Keratinocyte (primary cell): ENCODE data around the gene POGZ. TPM values are rescaled to one million over a fixed set of nuclear protein-coding genes. Genes with fewer than 3 reads are reported as not detected.

Source experiments
- DNase-seq: peaks from one replicate; pipeline ENCODE4 v3.0.0-alpha.2; 2011; ENCODE audit warnings: low read depth, missing footprints, low spot score
- FAIRE-seq: peaks from 2 replicates; lab custom pipeline; 2011; peaks lifted over from hg19 to GRCh38; lab: Jason Lieb, UNC
- H2AFZ ChIP-seq: 2 replicates; pipeline ENCODE4 v1.6.0; 2012; ENCODE audit warnings: low read length, control low read depth, inconsistent platforms; ENCODE audit not compliant: control insufficient read depth
- H3K27ac ChIP-seq: 2 replicates; pipeline ENCODE4 v1.5.1; 2011; ENCODE audit warnings: low read length; ENCODE audit not compliant: control insufficient read depth, insufficient read depth
- H3K27me3 ChIP-seq: 3 replicates; pipeline ENCODE4 v1.6.0; 2011; ENCODE audit warnings: low read length; ENCODE audit not compliant: control insufficient read depth, insufficient read depth; ENCODE audit errors: extremely low read depth
- H3K36me3 ChIP-seq, 2 experiments: 2 replicates in 1 of 2; 3 replicates in 1 of 2; pipeline ENCODE4 v1.5.1; 2011; ENCODE audit warnings: low read length in 2 of 2, mild to moderate bottlenecking in 1 of 2; ENCODE audit not compliant: control insufficient read depth in 2 of 2, insufficient read depth in 2 of 2; ENCODE audit errors: extremely low read depth in 1 of 2
- H3K4me1 ChIP-seq: 3 replicates; pipeline ENCODE4 v1.5.1; 2011; ENCODE audit warnings: low read length; ENCODE audit not compliant: control insufficient read depth, insufficient read depth; ENCODE audit errors: extremely low read depth
- H3K4me2 ChIP-seq: 3 replicates; pipeline ENCODE4 v1.6.0; 2011; ENCODE audit warnings: low read depth, low read length; ENCODE audit not compliant: control insufficient read depth, insufficient read depth; ENCODE audit errors: extremely low read depth
- H3K4me3 ChIP-seq, 3 experiments: fragments of 200-600 bp in 1 of 3; sonication (generic) in 1 of 3; 2 replicates in 2 of 3; 3 replicates in 1 of 3; pipeline ENCODE4 v1.5.1; 2011 to 2016; ENCODE audit warnings: low read length in 3 of 3, mild to moderate bottlenecking in 3 of 3, control low read depth in 2 of 3, inconsistent platforms in 1 of 3, low read depth in 1 of 3, mixed read lengths in 1 of 3, mixed run types in 1 of 3, moderate library complexity in 1 of 3; ENCODE audit not compliant: control insufficient read depth in 2 of 3, insufficient read depth in 2 of 3; ENCODE audit errors: extremely low read depth in 1 of 3
- H3K79me2 ChIP-seq: 2 replicates; pipeline ENCODE4 v1.6.0; 2012; ENCODE audit warnings: low read length; ENCODE audit not compliant: control insufficient read depth, insufficient read depth
- H3K9ac ChIP-seq: 3 replicates; pipeline ENCODE4 v1.6.0; 2011; ENCODE audit warnings: low read length; ENCODE audit not compliant: control insufficient read depth, insufficient read depth; ENCODE audit errors: extremely low read depth
- H3K9me1 ChIP-seq: 3 replicates; pipeline ENCODE4 v1.6.0; 2011; ENCODE audit warnings: low read length; ENCODE audit not compliant: control insufficient read depth, insufficient read depth; ENCODE audit errors: extremely low read depth
- H3K9me3 ChIP-seq: 2 replicates; pipeline ENCODE4 v1.5.1; 2012; ENCODE audit warnings: low read depth, low read length; ENCODE audit not compliant: control insufficient read depth
- H4K20me1 ChIP-seq: 3 replicates; pipeline ENCODE4 v1.6.0; 2011; ENCODE audit warnings: low read length; ENCODE audit not compliant: control insufficient read depth, insufficient read depth; ENCODE audit errors: extremely low read depth
- CTCF ChIP-seq, 3 experiments: IDR thresholded peaks in 1 of 3; conservative IDR thresholded peaks in 1 of 3; optimal IDR thresholded peaks in 1 of 3; 2 replicates in 2 of 3; 3 replicates in 1 of 3; pipeline versions ENCODE3 to v1.5.1; 2011; ENCODE audit warnings: low read length in 3 of 3, mild to moderate bottlenecking in 3 of 3, moderate library complexity in 2 of 3, control low read depth in 1 of 3, inconsistent platforms in 1 of 3; ENCODE audit not compliant: insufficient read depth in 2 of 3; ENCODE audit errors: extremely low read depth in 1 of 3
- EZH2 ChIP-seq: IDR thresholded peaks from one replicate; pipeline ENCODE4 v1.6.1; 2012; ENCODE audit warnings: inconsistent platforms, mild to moderate bottlenecking, low read length, moderate library complexity
- dilution Hi-C: fragments of 300-500 bp; cut with MboI; formaldehyde crosslinking; loops from one replicate; pipeline ENCODE4 v1.7.0; 2020; ENCODE audit warnings: low sequenced_read_pairs; ENCODE audit not compliant: extremely low pct_ligation_motif_present
- polyA plus RNA-seq, 5 experiments: library from polyadenylated mRNA; depleted of rRNA in 3 of 5; stranded (reverse) in 3 of 5; stranded (forward) in 1 of 5; unstranded in 1 of 5; fragments of >200 nt; gene quantifications; 1 replicate in 1 of 5; 2 replicates in 3 of 5; 3 replicates in 1 of 5; pipeline versions ENCODE4 v1.2.1 to v1.2.3, GENCODE V29; 2011 to 2012; ENCODE audit warnings: missing spikeins in 2 of 5, low read depth in 1 of 5, low replicate concordance in 1 of 5

POGZ gene
- polyA plus RNA-seq, 1 donor (not counting 4 experiments of a cell fraction or from before 2014, with no cell fraction given): 29.9 TPM

- Histone ChIP-seq H3K79me2 (no peaks in the 10 kb centered on the region), H3K9me3 (no peaks in the 10 kb centered on the region), H2AFZ (no peak overlapping the region), H3K36me3 (no peaks in the 10 kb centered on the region), H3K4me1 (peaks cover 14% of the 10 kb centered on the region), H3K27me3 (no peaks in the 10 kb centered on the region), H3K9ac (no peak overlapping the region), H3K4me3 (no peak overlapping the region), H4K20me1 (no peaks in the 10 kb centered on the region), H3K4me2 (no peak overlapping the region), H3K9me1 (no peaks in the 10 kb centered on the region), H3K27ac (no peak overlapping the region)
- TF ChIP-seq CTCF (optimal IDR thresholded peaks at IDR 0.05 in 1 of 3, IDR thresholded peaks at IDR 0.05 in 1 of 3, conservative IDR thresholded peaks at IDR 0.05 in 1 of 3; ENCODE audit: extremely low read depth in 1 of 3, insufficient read depth in 2 of 3, low read length in 3 of 3): peak in 1 of 3 experiments; percentile 36
- TF ChIP-seq EZH2: no peak
- FAIRE-seq (no peak), DNase-seq (no peak)
- dilution Hi-C loops: no loop called here
Observed at GRCh38 chr1:151501474-151501873, 42.2 kb upstream of the POGZ start.

GRCh38 chr1:151499930-151500329, 40.6 kb upstream of the POGZ start:
- no peaks in the 10 kb centered on the region for H3K9me1 ChIP-seq
- H3K79me2 ChIP-seq: no peaks in the 10 kb centered on the region
- no peak for DNase-seq
- no peaks in the 10 kb centered on the region for H3K27me3 ChIP-seq
- H2AFZ ChIP-seq: no peak overlapping the region
- TF ChIP-seq CTCF (optimal IDR thresholded peaks at IDR 0.05 in 1 of 3, IDR thresholded peaks at IDR 0.05 in 1 of 3, conservative IDR thresholded peaks at IDR 0.05 in 1 of 3; ENCODE audit: extremely low read depth in 1 of 3, insufficient read depth in 2 of 3, low read length in 3 of 3) (no peak), EZH2 (no peak)
- peaks cover 23% of the 10 kb centered on the region for H3K4me1 ChIP-seq
- no peak overlapping the region for H3K27ac ChIP-seq
- no peak overlapping the region for H3K4me2 ChIP-seq
- H3K9me3 ChIP-seq: no peaks in the 10 kb centered on the region
- FAIRE-seq: no peak
- no peak overlapping the region for H3K4me3 ChIP-seq
- H3K9ac ChIP-seq: no peak overlapping the region
- no peaks in the 10 kb centered on the region for H4K20me1 ChIP-seq
- dilution Hi-C loops: no loop called here
- H3K36me3 ChIP-seq: no peaks in the 10 kb centered on the region
